WTC11 (cell line): ENCODE measurements around the gene PDZD2.

ENCODE experiments used
- FOXK1 ChIP-seq: sonication (generic); formaldehyde crosslinking; IDR thresholded peaks from 2 replicates; pipeline ENCODE4 v1.8.0; 2022; ENCODE audit warnings: mild to moderate bottlenecking, moderate library complexity, missing genetic modification reagents
- TCF7 ChIP-seq: sonication (generic); formaldehyde crosslinking; IDR thresholded peaks from 2 replicates; pipeline ENCODE4 v1.8.0; 2022; ENCODE audit warnings: mild to moderate bottlenecking, low read depth, missing genetic modification reagents, moderate library complexity

GRCh38 chr5:32136342-32136741, 497.4 kb downstream of the PDZD2 start:
- no peak for TF ChIP-seq FOXK1 (CRISPR knock-in tag)
- TF ChIP-seq TCF7 (CRISPR knock-in tag), result no peak
